ENCODE results near the gene FAM76A.
"Not testable (repeated sequence)": the region's sequence is repeated elsewhere in the genome, so short reads cannot be mapped to it uniquely, and the experiment has no call there.

Gene FAM76A

GRCh38 chr1:27725374-27726172 is at the start of gene FAM76A:
Gene FAM76A (plus strand): TSS chr1:27725961. CDS start chr1:27726081, 120 bp downstream.
- DNase-seq (ENCODE audit: low spot score) = peak; percentile 99
- TF ChIP-seq CTCF (IDR thresholded peaks at IDR 0.05) = peak; percentile 25
- Histone ChIP-seq H3K27ac (peak within 1 kb of the TSS; percentile 82 to 92), H3K4me3 (peak within 1 kb of the TSS; percentile 81)

- Histone ChIP-seq H3K27ac (no peak overlapping the region), H3K4me3 (no peak overlapping the region)
- no peak for TF ChIP-seq CTCF (IDR thresholded peaks at IDR 0.05)
- DNase-seq (ENCODE audit: low spot score) = no peak
Observed at GRCh38 chr1:27676410-27676809, 49.4 kb upstream of the FAM76A start.

GRCh38 chr1:27678747-27679146 is 47.0 kb upstream of the FAM76A start:
- Histone ChIP-seq H3K27ac (no peak overlapping the region), H3K4me3 (no peak overlapping the region)
- TF ChIP-seq CTCF (IDR thresholded peaks at IDR 0.05) = no peak
- DNase-seq (ENCODE audit: low spot score) = no peak

GRCh38 chr1:27680225-27680791 is 45.5 kb upstream of the FAM76A start:
- not testable (repeated sequence) for H3K27ac ChIP-seq; H3K4me3 ChIP-seq; DNase-seq (ENCODE audit: low spot score)

GRCh38 chr1:27681580-27681979 is 44.2 kb upstream of the FAM76A start:
- H3K27ac ChIP-seq; H3K4me3 ChIP-seq; DNase-seq (ENCODE audit: low spot score): not testable (repeated sequence)

GRCh38 chr1:27682351-27682944 is 43.3 kb upstream of the FAM76A start:
- Histone ChIP-seq H3K27ac (no peak overlapping the region), H3K4me3 (no peak overlapping the region)
- TF ChIP-seq CTCF (IDR thresholded peaks at IDR 0.05) = no peak
- DNase-seq (ENCODE audit: low spot score) = no peak

GRCh38 chr1:27684176-27684575 is 41.6 kb upstream of the FAM76A start:
- Histone ChIP-seq H3K4me3 (no peak overlapping the region), H3K27ac (no peak overlapping the region)
- no peak for TF ChIP-seq CTCF (IDR thresholded peaks at IDR 0.05)
- no peak for DNase-seq (ENCODE audit: low spot score)
